ENCODE results near the gene PTPRN2.

GRCh38 chr7:158397885-158398284, 189.7 kb downstream of the PTPRN2 start:
- no peak for TF ChIP-seq SUZ12 (IDR thresholded peaks at IDR 0.05; ENCODE audit: low read length)
- TF ChIP-seq SRF (IDR thresholded peaks at IDR 0.05; ENCODE audit: low read depth, low read length), result no peak
- no peak for TF ChIP-seq POLR2A (IDR thresholded peaks at IDR 0.05; ENCODE audit: control extremely low read depth in 1 of 2, low read depth in 2 of 2, low read length in 2 of 2)
- TF ChIP-seq USF2 (IDR thresholded peaks at IDR 0.05; ENCODE audit: low read length), result no peak
- no peak for TF ChIP-seq CEBPB (IDR thresholded peaks at IDR 0.05; ENCODE audit: low read depth, low read length)
- no peak for TF ChIP-seq POLR2AphosphoS5 (IDR thresholded peaks at IDR 0.05; ENCODE audit: low read depth, low read length)
- no peak for TF ChIP-seq RAD21 (IDR thresholded peaks at IDR 0.05 in 1 of 2, conservative IDR thresholded peaks at IDR 0.05 in 1 of 2; ENCODE audit: low read depth in 2 of 2, low read length in 2 of 2)
- TF ChIP-seq CTCF (IDR thresholded peaks at IDR 0.05; ENCODE audit: control extremely low read depth in 1 of 3, insufficient read depth in 1 of 3, low read depth in 1 of 3, low read length in 3 of 3), result no peak
- no peak for TF ChIP-seq TBP (IDR thresholded peaks at IDR 0.05; ENCODE audit: low read depth, low read length)
- TF ChIP-seq RFX5 (IDR thresholded peaks at IDR 0.05; ENCODE audit: borderline replicate concordance, low read depth, low read length), result no peak
- TF ChIP-seq EP300 (IDR thresholded peaks at IDR 0.05; ENCODE audit: borderline replicate concordance in 1 of 2, low read depth in 2 of 2, low read length in 2 of 2), result no peak
- TF ChIP-seq EZH2 (IDR thresholded peaks at IDR 0.05; ENCODE audit: low read depth, low read length, severe bottlenecking), result no peak

Measured in H1 (cell line).